Ascending aorta (tissue), 2 donors: ENCODE results near the gene SEPTIN5. TPM values are rescaled to one million over a fixed set of nuclear protein-coding genes. Genes with fewer than 3 reads are reported as not detected.
A peak's percentile ranks its signal among the peaks of the same experiment; 100 is the strongest.

ENCODE experiments used
- DNase-seq, 2 donors: peaks; one replicate each; pipeline ENCODE4 v3.0.0-alpha.2; 2019; ENCODE audit warnings: low spot score in 2 of 2
- H3K27ac ChIP-seq, 2 donors: fragments of 200-600 bp; sonication (generic); one replicate each; pipeline ENCODE4 v1.5.1; 2016 to 2017; ENCODE audit warnings: mild to moderate bottlenecking in 1 of 2
- H3K27me3 ChIP-seq: fragments of 200-600 bp; sonication (generic); one replicate; pipeline ENCODE4 v1.5.1; 2017
- H3K36me3 ChIP-seq, 2 donors: fragments of 200-600 bp; sonication (generic); one replicate each; pipeline ENCODE4 v1.5.1; 2016
- H3K4me1 ChIP-seq, 2 donors: fragments of 200-600 bp; sonication (generic); one replicate each; pipeline ENCODE4 v1.5.1; 2016 to 2017; ENCODE audit warnings: mild to moderate bottlenecking in 1 of 2
- H3K4me3 ChIP-seq, 2 donors: fragments of 200-600 bp; sonication (generic); one replicate each; pipeline ENCODE4 v1.5.1; 2016 to 2017; ENCODE audit warnings: mild to moderate bottlenecking in 1 of 2
- H3K9me3 ChIP-seq, 2 donors: fragments of 200-600 bp; sonication (generic); one replicate each; pipeline ENCODE4 v1.5.1; 2016
- CTCF ChIP-seq, 3 experiments: fragments of 200-600 bp in 2 of 3; fragments of 450-650 bp in 1 of 3; sonication (generic) in 2 of 3; IDR thresholded peaks; one replicate each; pipeline ENCODE4 v1.5.1; 2016 to 2019; ENCODE audit warnings: antibody characterized with exemption in 3 of 3, mild to moderate bottlenecking in 1 of 3, moderate library complexity in 1 of 3
- intact Hi-C: fragments of 100-400 bp; cut with DNase I; formaldehyde crosslinking; loops from one replicate; pipeline ENCODE4 v1.15.1; 2023
- total RNA-seq: library from RNA; depleted of rRNA; stranded (reverse); fragments of >200 nt; gene quantifications from one replicate; pipeline ENCODE4 v1.1.0, GENCODE V29; 2016

Gene SEPTIN5
- total RNA-seq, 1 donor from 2014 or later = 105 TPM

- Histone ChIP-seq H3K27ac (no peak overlapping the region), H3K36me3 (no peaks in the 10 kb centered on the region), H3K4me1 (peaks cover 0 to 12% of the 10 kb centered on the region in 2 donors), H3K27me3 (peaks cover 14% of the 10 kb centered on the region), H3K4me3 (peak overlapping the region in 1 of 2 donors; percentile 34), H3K9me3 (no peaks in the 10 kb centered on the region)
- DNase-seq = no peak
- TF ChIP-seq CTCF (IDR thresholded peaks at IDR 0.05) = no peak
- intact Hi-C loops = no loop called here
Measured at GRCh38 chr22:19759427-19760057, 45.2 kb downstream of the SEPTIN5 start.

DNA sequence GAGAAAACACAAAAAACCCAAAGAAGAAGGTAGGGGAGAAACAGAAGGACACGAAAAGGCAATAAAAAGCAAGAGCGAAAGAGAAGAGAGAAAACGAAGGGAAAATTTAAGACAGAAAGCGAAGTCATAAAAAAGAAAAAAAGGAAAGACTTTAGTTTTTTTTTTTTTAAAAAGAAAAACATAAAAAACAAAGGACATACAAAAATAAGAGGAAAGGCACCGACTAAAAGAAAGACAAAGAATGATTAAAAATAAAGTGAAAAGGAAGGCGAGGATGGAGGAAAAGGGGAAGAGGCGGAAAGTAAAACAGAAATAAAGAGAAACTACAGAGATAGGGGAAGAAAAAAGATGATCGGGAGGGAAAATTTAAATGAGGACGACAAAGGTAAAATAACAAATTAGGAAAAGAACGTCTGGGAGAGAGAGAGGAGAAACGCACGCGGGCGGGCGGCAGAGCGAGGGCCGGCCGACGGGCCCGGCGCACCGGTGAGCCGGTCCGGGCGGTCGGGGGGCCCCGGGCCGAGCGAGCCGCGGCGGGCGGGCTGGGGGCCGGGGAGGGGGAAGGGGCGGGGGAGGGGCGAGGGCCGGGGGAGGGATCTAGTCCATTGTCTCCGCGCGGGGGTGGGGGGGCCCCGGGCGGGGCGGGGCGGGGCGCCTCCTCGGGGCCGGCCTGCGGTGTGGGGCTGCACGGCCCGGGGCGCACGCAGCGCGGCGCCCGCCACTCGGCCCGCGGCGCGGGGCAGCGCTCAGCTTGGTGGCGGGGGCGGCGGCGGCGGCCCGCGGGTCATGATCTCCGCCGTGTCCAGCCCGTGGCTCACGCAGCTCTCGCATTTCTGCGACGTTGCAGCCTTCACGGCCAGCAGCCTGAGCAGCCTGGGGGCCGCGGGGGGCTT is 46.0 kb downstream of the SEPTIN5 start, which contains the start of gene TBX1:
Gene TBX1, plus strand, starts transcription at position 721 of the 893 bp plus-strand sequence. Its CDS starts 66 bp downstream, at position 787.
- TF ChIP-seq CTCF (IDR thresholded peaks at IDR 0.05) = no peak
- intact Hi-C loops = no loop called here
- Histone ChIP-seq H3K27me3 (peaks cover 12% of the 10 kb centered on the region), H3K27ac (peak within 1 kb of the TSS in 1 of 2 donors; percentile 36), H3K4me3 (peak within 1 kb of the TSS; percentile 21 to 67), H3K4me1 (peaks cover 0 to 11% of the 10 kb centered on the region in 2 donors), H3K36me3 (no peaks in the 10 kb centered on the region), H3K9me3 (no peaks in the 10 kb centered on the region)
- DNase-seq = no peak

- intact Hi-C loops = no loop called here
- DNase-seq = no peak
- Histone ChIP-seq H3K9me3 (no peaks in the 10 kb centered on the region), H3K4me1 (peaks cover 0 to 9% of the 10 kb centered on the region in 2 donors), H3K27me3 (peaks cover 9% of the 10 kb centered on the region), H3K27ac (peak overlapping the region in 1 of 2 donors; percentile 36), H3K36me3 (no peaks in the 10 kb centered on the region), H3K4me3 (peak overlapping the region; percentile 21 to 67)
- no peak for TF ChIP-seq CTCF (IDR thresholded peaks at IDR 0.05)
Measured at GRCh38 chr22:19760951-19761724, 46.8 kb downstream of the SEPTIN5 start.

- no peak for DNase-seq
- H3K9me3 ChIP-seq = no peaks in the 10 kb centered on the region
- H3K4me1 ChIP-seq = peaks cover 0 to 3% of the 10 kb centered on the region in 2 donors
- intact Hi-C loops = no loop called here
- no peaks in the 10 kb centered on the region for H3K36me3 ChIP-seq
- H3K27ac ChIP-seq = peak overlapping the region in 1 of 2 donors; percentile 36
- H3K4me3 ChIP-seq = peak overlapping the region in 1 of 2 donors; percentile 67
- TF ChIP-seq CTCF (IDR thresholded peaks at IDR 0.05) = no peak
- H3K27me3 ChIP-seq = peaks cover 7% of the 10 kb centered on the region
Measured at GRCh38 chr22:19761725-19762567, 47.6 kb downstream of the SEPTIN5 start.
